HG02610 (cell line): ENCODE data around the gene RYR2.
A peak's percentile ranks its signal among the peaks of the same experiment; 100 is the strongest.

Source experiments
- ATAC-seq: cut with Tn5 transposase; IDR thresholded peaks from one replicate; pipeline ENCODE4 v1.9.1; 2021; ENCODE audit warnings: mild to moderate bottlenecking, moderate library complexity; ENCODE audit not compliant: unreplicated experiment

The RYR2 gene

GRCh38 chr1:237031480-237031879 is 10.5 kb upstream of the RYR2 start:
- no peak for ATAC-seq

- peak; percentile 87 for ATAC-seq
These were observed 10.0 kb upstream of the RYR2 start for GRCh38 chr1:237032029-237032428.

- ATAC-seq: no peak
These were observed 8.9 kb upstream of the RYR2 start for GRCh38 chr1:237033061-237033460.

- ATAC-seq: no peak
These were observed 8.2 kb upstream of the RYR2 start for GRCh38 chr1:237033804-237034203.

- no peak for ATAC-seq
These were observed 6.2 kb upstream of the RYR2 start for GRCh38 chr1:237035759-237036158.

- no peak for ATAC-seq
These were observed 3.8 kb upstream of the RYR2 start for GRCh38 chr1:237038211-237038610.

GRCh38 chr1:237040823-237041222 is 1.2 kb upstream of the RYR2 start:
- ATAC-seq: no peak

GRCh38 chr1:237041461-237041794 is 556 bp upstream of the RYR2 start:
- ATAC-seq: no peak

GRCh38 chr1:237042526-237042891 is 525 bp downstream of the RYR2 start:
- no peak for ATAC-seq

- ATAC-seq: no peak
These were observed 1.1 kb downstream of the RYR2 start for GRCh38 chr1:237042892-237043576.

GRCh38 chr1:237043846-237044636 is 2.1 kb downstream of the RYR2 start:
- no peak for ATAC-seq

GRCh38 chr1:237045278-237046016 is 3.5 kb downstream of the RYR2 start:
- no peak for ATAC-seq

- ATAC-seq: no peak
These were observed 6.8 kb downstream of the RYR2 start for GRCh38 chr1:237048803-237049202.

GRCh38 chr1:237050185-237050584 is 8.2 kb downstream of the RYR2 start:
- no peak for ATAC-seq

- ATAC-seq: no peak
These were observed 8.9 kb downstream of the RYR2 start for GRCh38 chr1:237050915-237051314.

- no peak for ATAC-seq
These were observed 12.3 kb downstream of the RYR2 start for GRCh38 chr1:237054313-237054712.

GRCh38 chr1:237058470-237058869 is 16.5 kb downstream of the RYR2 start:
- ATAC-seq: no peak

GRCh38 chr1:237059244-237059643 is 17.3 kb downstream of the RYR2 start:
- ATAC-seq: no peak

- no peak for ATAC-seq
These were observed 21.0 kb downstream of the RYR2 start for GRCh38 chr1:237062976-237063375.

- ATAC-seq: no peak
These were observed 23.9 kb downstream of the RYR2 start for GRCh38 chr1:237065903-237066302.

GRCh38 chr1:237070519-237070918 is 28.5 kb downstream of the RYR2 start:
- ATAC-seq: no peak
